HepG2 (cell line): ENCODE results near the gene CCDC121. TPM values are rescaled to one million over a fixed set of nuclear protein-coding genes. Genes with fewer than 3 reads are reported as not detected.

Experiments
- ATAC-seq: fragments of 200-7000 bp; cut with Tn5 transposase; 3 replicates; pipeline ENCODE4 v1.9.1; 2020; ENCODE audit warnings: mild to moderate bottlenecking, moderate library complexity
- BruUV-seq: library from RNA; stranded (reverse); fragments of 400-500 nt; replicated peaks from 2 replicates; lab custom pipeline; 2021; lab: Mats Ljungman, UMichigan
- CTCF ChIA-PET: fragments of 300-600 bp; formaldehyde crosslinking; extraction: SDS; loops from one replicate; lab custom pipeline; 2021; ENCODE audit warnings: low total read pairs, inconsistent platforms, low intra/inter-chr PET ratio; lab: Yijun Ruan, JAX
- POLR2A ChIA-PET: fragments of 350-600 bp; sonication (Branson Sonifier 250); formaldehyde crosslinking; loops from one replicate; lab custom pipeline; 2020; ENCODE audit warnings: antibody characterized with exemption, inconsistent platforms; lab: Yijun Ruan, JAX
- DNase-seq: peaks from one replicate; pipeline ENCODE4 v3.0.0-alpha.2; 2015; ENCODE audit warnings: low spot score
- FAIRE-seq: peaks from 3 replicates; lab custom pipeline; 2011; peaks lifted over from hg19 to GRCh38; lab: Jason Lieb, UNC
- H2AFZ ChIP-seq: one replicate; pipeline ENCODE4 v1.6.1; 2011; ENCODE audit warnings: low read length, inconsistent platforms
- H3K27ac ChIP-seq: fragments of 300-600 bp; 3 replicates; pipeline ENCODE4 v1.8.0; 2011; ENCODE audit warnings: mixed run types, mild to moderate bottlenecking, mixed read lengths, low read length, inconsistent platforms; ENCODE audit not compliant: insufficient read depth; ENCODE audit errors: extremely low read length
- H3K27me3 ChIP-seq, 2 experiments: fragments of 200-600 bp in 1 of 2; 2 replicates in 1 of 2; 3 replicates in 1 of 2; pipeline versions ENCODE4 v1.6.0 to v1.8.0; 2011; ENCODE audit warnings: low read length in 2 of 2, mild to moderate bottlenecking in 2 of 2, moderate library complexity in 2 of 2, inconsistent platforms in 1 of 2; ENCODE audit not compliant: insufficient read depth in 2 of 2, control insufficient read depth in 1 of 2
- H3K36me3 ChIP-seq, 2 experiments: fragments of 200-600 bp in 1 of 2; replicated peaks in 1 of 2; 2 replicates in 1 of 2; 3 replicates in 1 of 2; pipeline versions ENCODE4 v1.5.1 to v1.8.0; 2011; ENCODE audit warnings: low read length in 2 of 2, inconsistent platforms in 1 of 2; ENCODE audit not compliant: insufficient read depth in 2 of 2, control insufficient read depth in 1 of 2
- H3K4me1 ChIP-seq: 2 replicates; pipeline ENCODE4 v1.5.1; 2012; ENCODE audit warnings: low read length, inconsistent platforms; ENCODE audit not compliant: insufficient read depth
- H3K4me2 ChIP-seq: 2 replicates; pipeline ENCODE4 v1.6.0; 2011; ENCODE audit warnings: low read depth, low read length, inconsistent platforms
- H3K4me3 ChIP-seq, 3 experiments: fragments of 200-600 bp in 1 of 3; sonication (generic), shearing (Covaris generic) in 1 of 3; replicated peaks in 1 of 3; 2 replicates each; pipeline ENCODE4 v1.5.1; 2011 to 2016; ENCODE audit warnings: low read length in 3 of 3, inconsistent platforms in 2 of 3, low read depth in 2 of 3, mild to moderate bottlenecking in 2 of 3, control low read depth in 1 of 3, mixed read lengths in 1 of 3; ENCODE audit not compliant: insufficient read depth in 1 of 3
- H3K79me2 ChIP-seq: one replicate; pipeline ENCODE4 v1.6.1; 2011; ENCODE audit warnings: low read length, inconsistent platforms; ENCODE audit not compliant: insufficient read depth
- H3K9ac ChIP-seq: 2 replicates; pipeline ENCODE4 v1.6.0; 2011; ENCODE audit warnings: mild to moderate bottlenecking, low read depth, low read length, inconsistent platforms; ENCODE audit not compliant: insufficient read depth
- H3K9me3 ChIP-seq: 2 replicates; pipeline ENCODE4 v1.5.1; 2012; ENCODE audit warnings: mild to moderate bottlenecking, low read length
- H4K20me1 ChIP-seq: 2 replicates; pipeline ENCODE4 v1.6.0; 2011; ENCODE audit warnings: inconsistent platforms, mild to moderate bottlenecking, low read length, moderate library complexity; ENCODE audit not compliant: insufficient read depth
- ARNTL ChIP-seq: sonication (generic); formaldehyde crosslinking; IDR thresholded peaks from 2 replicates; pipeline ENCODE4 v1.4.0; 2020; ENCODE audit warnings: mild to moderate bottlenecking, missing genetic modification reagents
- BORCS8-MEF2B ChIP-seq: sonication (generic); formaldehyde crosslinking; IDR thresholded peaks from 2 replicates; pipeline ENCODE4 v1.8.0; 2022; ENCODE audit warnings: mild to moderate bottlenecking, missing genetic modification reagents
- FOXA3 ChIP-seq: IDR thresholded peaks from 2 replicates; pipeline ENCODE4 v1.6.1; 2016; ENCODE audit warnings: missing genetic modification reagents, missing compliant biosample characterization
- FOXP1 ChIP-seq, 2 experiments: fragments of 450-650 bp in 1 of 2; IDR thresholded peaks; 2 replicates each; pipeline ENCODE4 v1.6.1; 2017 to 2018; ENCODE audit warnings: antibody characterized with exemption in 1 of 2
- HNRNPH1 ChIP-seq: fragments of 200-400 bp; formaldehyde crosslinking; optimal IDR thresholded peaks from 2 replicates; pipeline ENCODE3; 2017; ENCODE audit warnings: mild to moderate bottlenecking, low read depth, low read length
- JUNB ChIP-seq: sonication (generic); formaldehyde crosslinking; IDR thresholded peaks from 2 replicates; pipeline ENCODE4 v1.8.0; 2022; ENCODE audit warnings: missing genetic modification reagents, mild to moderate bottlenecking, borderline replicate concordance
- MXD1 ChIP-seq: sonication (generic); formaldehyde crosslinking; IDR thresholded peaks from 2 replicates; pipeline ENCODE4 v1.4.0; 2020; ENCODE audit warnings: mild to moderate bottlenecking, missing genetic modification reagents
- NONO ChIP-seq, 2 experiments: fragments of 450-650 bp in 1 of 2; sonication (generic) in 1 of 2; formaldehyde crosslinking in 1 of 2; IDR thresholded peaks in 1 of 2; conservative IDR thresholded peaks in 1 of 2; 2 replicates each; pipeline versions ENCODE4 v1.6.1 to v1.8.0; 2017 to 2022; ENCODE audit warnings: mild to moderate bottlenecking in 1 of 2, missing genetic modification reagents in 1 of 2, moderate library complexity in 1 of 2
- RFX5 ChIP-seq: IDR thresholded peaks from 2 replicates; pipeline ENCODE4 v1.6.1; 2011; ENCODE audit warnings: low read depth, low read length, improper control_type of control experiment
- RXRB ChIP-seq: IDR thresholded peaks from 2 replicates; pipeline ENCODE4 v1.6.1; 2016; ENCODE audit warnings: borderline replicate concordance, missing genetic modification reagents, missing compliant biosample characterization
- SAP130 ChIP-seq: IDR thresholded peaks from 2 replicates; pipeline ENCODE4 v1.6.1; 2016; ENCODE audit warnings: low read depth
- SOX13 ChIP-seq, 3 experiments: fragments of 450-650 bp in 1 of 3; sonication (generic) in 1 of 3; formaldehyde crosslinking in 1 of 3; IDR thresholded peaks in 2 of 3; conservative IDR thresholded peaks in 1 of 3; 2 replicates each; pipeline versions ENCODE4 v1.5.0 to v1.6.1; 2016 to 2020; ENCODE audit warnings: antibody characterized with exemption in 1 of 3, mild to moderate bottlenecking in 1 of 3, missing compliant biosample characterization in 1 of 3, missing genetic modification reagents in 1 of 3, moderate library complexity in 1 of 3
- SOX5 ChIP-seq: IDR thresholded peaks from 2 replicates; pipeline ENCODE4 v1.6.1; 2016; ENCODE audit warnings: borderline replicate concordance
- STAT6 ChIP-seq: sonication (generic); formaldehyde crosslinking; IDR thresholded peaks from 2 replicates; pipeline ENCODE4 v1.4.0; 2020; ENCODE audit warnings: missing genetic modification reagents, mild to moderate bottlenecking, borderline replicate concordance
- ZBED4 ChIP-seq: sonication (generic); formaldehyde crosslinking; IDR thresholded peaks from 2 replicates; pipeline ENCODE4 v1.4.0; 2020; ENCODE audit warnings: missing genetic modification reagents, borderline replicate concordance
- ZBTB42 ChIP-seq: sonication (generic); formaldehyde crosslinking; IDR thresholded peaks from 2 replicates; pipeline ENCODE4 v1.5.0; 2020; ENCODE audit warnings: mild to moderate bottlenecking, missing genetic modification reagents
- ZNF232 ChIP-seq: sonication (generic); formaldehyde crosslinking; IDR thresholded peaks from 2 replicates; pipeline ENCODE4 v1.4.0; 2020; ENCODE audit warnings: missing genetic modification reagents, borderline replicate concordance
- ZNF333 ChIP-seq: sonication (generic); formaldehyde crosslinking; IDR thresholded peaks from 2 replicates; pipeline ENCODE4 v1.4.0; 2020; ENCODE audit warnings: mild to moderate bottlenecking, missing genetic modification reagents, borderline replicate concordance
- WGBS: methylation state at CpG from one replicate; pipeline ENCODE4 v1.1.6; 2017; ENCODE audit warnings: low lambda C conversion rate; 5-methylcytosine and 5-hydroxymethylcytosine counted together
- in situ Hi-C: cut with HindIII; loops from 2 replicates; pipeline ENCODE4 v1.10.0; 2017; ENCODE audit warnings: low pct_unique_long_range_greater_than_20kb; ENCODE audit not compliant: extremely low pct_ligation_motif_present
- intact Hi-C: fragments of 100-400 bp; cut with micrococcal nuclease; formaldehyde crosslinking; loops from one replicate; pipeline ENCODE4 v1.10.0; 2022; ENCODE audit not compliant: unreplicated experiment
- polyA plus RNA-seq, 8 experiments: library from polyadenylated mRNA; depleted of rRNA in 3 of 8; stranded (reverse) in 7 of 8; unstranded in 1 of 8; fragments of >200 nt; fragmentation: Illumina TruSeq in 4 of 8; extraction: Trizol in 4 of 8; gene quantifications; 2 replicates each; pipeline versions ENCODE4 v1.2.1 to v1.2.3, GENCODE V29; 2011 to 2016; ENCODE audit warnings: low read depth in 4 of 8, missing spikeins in 1 of 8, mixed read lengths in 1 of 8; ENCODE audit not compliant: insufficient read depth in 1 of 8
- total RNA-seq, 5 experiments: library from RNA; depleted of rRNA; stranded (reverse); fragments of >200 nt; fragmentation: Illumina TruSeq; extraction: Trizol; gene quantifications; 2 replicates each; pipeline ENCODE4 v1.2.3, GENCODE V29; 2016; ENCODE audit warnings: low read depth in 1 of 5

Gene CCDC121
- total and polyA plus RNA-seq, 2 of the 13 experiments (the other 11 are each of a cell fraction or from before 2014, with no cell fraction given) = 1.9 to 3.0 TPM

- Histone ChIP-seq H3K4me2 (peak overlapping the region; percentile 14; the same call in 1 of the 2 replicates), H3K27me3 (no peaks in the 10 kb centered on the region), H3K4me1 (peaks cover 14% of the 10 kb centered on the region), H3K79me2 (no peaks in the 10 kb centered on the region), H3K27ac (peak overlapping the region; percentile 35), H3K36me3 (peaks cover 21 to 71% of the 10 kb centered on the region in 2 experiments), H2AFZ (no peak overlapping the region), H3K9ac (no peak overlapping the region), H3K4me3 (no peak overlapping the region), H3K9me3 (no peaks in the 10 kb centered on the region), H4K20me1 (no peaks in the 10 kb centered on the region)
- POLR2A ChIA-PET = interaction anchor here (1.0 to 1.4 kb wide), 3 partner anchors 15 to 204 kb away, joined by 5 to 7 read pairs (median 5); partner anchors contain the start of genes CCDC121, GPN1, PPM1G and ZNF512
- in situ Hi-C loops (no loop called here), intact Hi-C loops (no loop called here)
- ATAC-seq = peak; percentile 77
- no peak for FAIRE-seq
- CTCF ChIA-PET = no interaction called here
- peak; percentile 21 for DNase-seq
- 35% methylated on average over 2 of the region's 2 CpGs for WGBS
- BruUV-seq = no TSS peak
- 0 out of 2 replicates have a peak, but pooled peaks have one; percentile 27 for TF ChIP-seq SAP130
- TF ChIP-seq ARNTL (CRISPR knock-in tag) = no peak
- no peak for TF ChIP-seq RXRB
- peak; percentile 65 for TF ChIP-seq FOXA3 (CRISPR knock-in tag)
- TF ChIP-seq BORCS8-MEF2B (CRISPR knock-in tag) = no peak
- no peak for TF ChIP-seq JUNB
- TF ChIP-seq SOX5 = peak; percentile 59; the same call in 1 of the 2 replicates
- TF ChIP-seq STAT6 (CRISPR knock-in tag) = no peak
- TF ChIP-seq MXD1 (CRISPR knock-in tag) = no peak
- TF ChIP-seq ZNF232 = no peak
- no peak for TF ChIP-seq HNRNPH1
- TF ChIP-seq FOXP1 (IDR thresholded peaks at IDR 0.05) = no peak
- peak; percentile 46 for TF ChIP-seq FOXP1 (CRISPR knock-in tag; IDR thresholded peaks at IDR 0.05)
- TF ChIP-seq ZBED4 (CRISPR knock-in tag) = no peak
- no peak for TF ChIP-seq ZNF333 (CRISPR knock-in tag)
- no peak for TF ChIP-seq RFX5
- no peak for TF ChIP-seq SOX13 (IDR thresholded peaks at IDR 0.05)
- peak in 1 of 2 experiments; percentile 42; a peak in 2 of 4 replicates for TF ChIP-seq SOX13 (CRISPR knock-in tag; conservative IDR thresholded peaks at IDR 0.05 in 1 of 2, IDR thresholded peaks at IDR 0.05 in 1 of 2)
- TF ChIP-seq NONO (IDR thresholded peaks at IDR 0.05) = no peak
- TF ChIP-seq NONO (CRISPR knock-in tag; conservative IDR thresholded peaks at IDR 0.05) = no peak
- TF ChIP-seq ZBTB42 = no peak
Measured at GRCh38 chr2:27613985-27614384, 14.8 kb downstream of the CCDC121 start.
